HK-2 (cell line): ENCODE results near the gene TMBIM1.
"Not testable (repeated sequence)": the region's sequence is repeated elsewhere in the genome, so short reads cannot be mapped to it uniquely, and the experiment has no call there.

Experiments used
- DNase-seq: peaks from one replicate; pipeline ENCODE4 v3.0.0-alpha.2; 2018; ENCODE audit not compliant: unreplicated experiment

The TMBIM1 gene

DNA sequence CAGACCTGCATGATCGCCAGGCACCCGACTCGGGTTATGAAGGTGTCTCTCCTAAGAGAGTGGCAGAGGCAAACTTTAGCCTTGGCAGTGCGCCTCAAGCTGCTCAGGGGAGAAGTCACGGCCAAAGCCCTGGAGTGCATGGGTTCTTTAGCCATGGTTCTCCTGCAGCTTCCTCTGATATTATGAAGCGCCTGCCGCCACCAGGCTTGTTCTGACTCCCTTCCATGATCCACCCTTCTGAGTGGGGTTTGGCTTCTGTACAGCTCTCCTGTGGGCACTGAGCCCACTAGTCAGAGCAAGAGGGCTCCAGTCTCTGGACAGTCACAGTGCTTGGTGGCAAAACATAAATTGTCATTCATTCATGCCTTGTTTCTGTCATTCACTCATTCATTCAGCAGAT, 25.9 kb upstream of the TMBIM1 start:
- DNase-seq: no peak

- DNase-seq: no peak
These were observed 25.5 kb upstream of the TMBIM1 start for GRCh38 chr2:218317835-218318234.

- DNase-seq: no peak
These were observed 25.0 kb upstream of the TMBIM1 start for GRCh38 chr2:218317303-218317630.

- no peak for DNase-seq
These were observed 23.1 kb upstream of the TMBIM1 start for GRCh38 chr2:218315397-218315796.

GRCh38 chr2:218314764-218315163, 22.5 kb upstream of the TMBIM1 start:
- DNase-seq: not testable (repeated sequence)

DNA sequence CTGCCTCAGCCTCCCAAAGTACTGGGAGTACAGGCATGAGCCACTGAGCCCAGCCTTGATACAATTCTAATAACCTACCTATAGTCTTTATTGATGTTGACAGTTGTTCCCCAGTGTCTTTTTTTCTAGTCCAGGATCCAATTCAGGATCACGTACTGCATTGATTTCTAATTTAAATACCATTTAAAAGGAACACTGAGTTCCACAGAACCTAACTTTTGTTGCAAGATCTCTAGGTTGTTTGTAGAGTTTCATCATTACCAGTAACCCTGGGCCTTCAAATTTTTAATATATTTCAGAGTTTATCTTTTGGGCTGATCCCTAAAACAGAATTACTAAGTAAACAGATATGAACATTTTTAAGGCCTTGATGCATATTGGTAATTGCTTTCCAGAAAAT, 21.1 kb upstream of the TMBIM1 start:
- DNase-seq: no peak

- DNase-seq: no peak
These were observed 20.0 kb upstream of the TMBIM1 start for GRCh38 chr2:218312267-218312756.

- DNase-seq: not testable (repeated sequence)
These were observed 19.4 kb upstream of the TMBIM1 start for GRCh38 chr2:218311541-218312266.

DNA sequence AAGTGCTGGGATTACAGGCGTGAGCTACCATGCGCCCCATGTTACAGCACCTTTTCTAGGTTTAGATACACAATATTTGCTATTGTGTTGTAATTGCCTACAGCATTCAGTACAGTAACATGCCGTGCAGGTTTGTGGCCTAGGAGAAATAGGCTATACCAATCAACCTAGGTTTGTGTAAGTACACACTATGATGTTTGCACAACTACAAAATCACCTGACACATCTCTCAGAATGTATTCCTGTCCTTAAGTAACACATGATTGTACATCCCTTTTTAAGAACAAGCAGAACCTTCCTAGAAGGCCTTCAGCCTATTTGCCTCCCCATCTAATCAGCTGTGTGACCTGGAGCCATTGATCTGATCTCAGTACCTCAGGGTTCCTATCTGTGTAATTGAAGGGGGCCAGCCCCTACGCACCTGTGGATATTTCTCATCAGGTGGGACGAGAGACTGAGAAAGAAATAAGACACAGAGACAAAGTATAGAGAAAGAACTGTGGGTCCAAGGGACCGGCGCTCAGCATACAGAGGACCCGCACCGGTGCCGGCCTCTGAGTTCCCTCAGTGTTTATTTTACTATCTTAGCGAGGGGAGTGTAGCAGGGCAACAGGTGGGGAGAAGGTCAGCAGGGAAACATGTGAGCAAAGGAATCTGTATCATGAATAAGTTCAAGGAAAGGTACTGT, 18.7 kb upstream of the TMBIM1 start:
- DNase-seq: no peak

- no peak for DNase-seq
These were observed 15.2 kb upstream of the TMBIM1 start for GRCh38 chr2:218307415-218308090.

DNA sequence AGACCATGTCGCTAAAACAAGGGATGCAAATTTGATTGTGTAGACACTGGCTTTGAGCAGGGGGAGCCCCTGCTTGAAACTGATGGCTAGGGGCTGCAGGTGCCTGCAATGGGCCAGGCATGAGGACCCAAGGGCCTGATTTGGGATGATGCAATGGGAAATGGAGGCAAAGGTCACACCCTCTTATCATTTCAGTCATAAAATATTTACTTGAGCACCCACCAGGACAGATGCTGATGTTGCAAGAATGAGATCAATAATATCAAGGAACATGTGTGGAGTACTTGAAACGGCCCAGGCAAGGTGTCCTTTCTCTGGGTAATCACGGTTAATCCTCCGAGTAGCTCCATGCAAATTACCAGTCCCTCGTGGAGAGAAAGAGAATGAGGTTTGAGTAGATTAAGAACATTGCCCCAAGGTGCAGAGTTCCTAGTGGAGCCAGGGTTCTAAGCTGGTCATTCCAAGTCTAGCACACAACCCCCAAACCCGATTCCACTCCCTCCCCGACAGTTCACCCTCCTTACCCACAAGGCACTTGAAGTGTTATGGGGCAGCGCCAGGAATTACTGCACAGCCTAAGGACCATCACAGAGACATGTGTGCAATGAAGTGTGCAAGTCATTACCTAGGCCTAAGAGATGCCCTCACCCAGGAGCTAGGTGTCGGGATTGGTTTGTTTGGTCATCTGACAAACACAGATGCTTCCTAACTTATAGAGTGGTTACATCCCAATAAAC, 14.0 kb upstream of the TMBIM1 start:
- no peak for DNase-seq

DNA sequence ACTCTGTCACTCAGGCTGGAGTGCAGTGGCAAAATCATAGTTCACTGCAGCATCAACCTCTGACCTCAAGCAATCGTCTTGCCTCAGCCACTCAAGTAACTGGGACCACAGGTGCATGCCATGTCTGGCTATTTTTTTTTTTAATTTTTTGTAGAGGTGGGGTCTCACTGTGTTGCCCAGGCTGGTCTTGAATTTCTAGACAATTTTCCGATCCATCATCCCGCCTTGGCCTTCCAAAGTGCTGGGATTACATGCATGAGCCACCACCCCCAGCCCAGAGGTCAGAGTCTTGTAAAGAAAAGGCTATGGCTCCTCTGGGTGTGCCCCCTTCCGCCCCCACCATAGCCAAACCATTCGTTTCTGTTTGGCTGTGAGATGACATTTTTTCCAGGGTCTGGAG, 13.1 kb upstream of the TMBIM1 start:
- DNase-seq: no peak

- DNase-seq: peak; percentile 83
These were observed 9.0 kb upstream of the TMBIM1 start for GRCh38 chr2:218301176-218301819.

GRCh38 chr2:218300141-218300540, 7.8 kb upstream of the TMBIM1 start:
- DNase-seq: no peak

GRCh38 chr2:218298314-218298875, 6.1 kb upstream of the TMBIM1 start:
- DNase-seq: no peak

DNA sequence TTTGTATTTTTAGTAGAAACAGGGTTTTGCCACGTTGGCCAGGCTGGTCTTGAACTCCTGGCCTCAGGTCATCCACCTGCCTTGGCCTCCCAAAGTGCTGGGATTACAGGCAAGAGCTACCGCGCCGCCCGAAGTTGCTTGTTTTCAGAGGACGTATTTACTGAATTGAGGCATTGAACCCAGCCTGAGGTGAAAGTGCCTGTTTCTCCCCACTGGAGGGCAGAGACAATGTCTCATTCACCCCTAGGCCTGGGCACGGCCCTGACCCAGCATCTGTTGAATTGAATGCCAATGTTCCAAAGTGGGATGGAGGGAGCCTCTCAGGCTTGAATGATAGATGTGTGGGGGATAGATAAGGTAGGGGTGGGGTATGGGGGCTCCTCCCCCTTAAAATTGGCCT, 4.5 kb upstream of the TMBIM1 start:
- no peak for DNase-seq

DNA sequence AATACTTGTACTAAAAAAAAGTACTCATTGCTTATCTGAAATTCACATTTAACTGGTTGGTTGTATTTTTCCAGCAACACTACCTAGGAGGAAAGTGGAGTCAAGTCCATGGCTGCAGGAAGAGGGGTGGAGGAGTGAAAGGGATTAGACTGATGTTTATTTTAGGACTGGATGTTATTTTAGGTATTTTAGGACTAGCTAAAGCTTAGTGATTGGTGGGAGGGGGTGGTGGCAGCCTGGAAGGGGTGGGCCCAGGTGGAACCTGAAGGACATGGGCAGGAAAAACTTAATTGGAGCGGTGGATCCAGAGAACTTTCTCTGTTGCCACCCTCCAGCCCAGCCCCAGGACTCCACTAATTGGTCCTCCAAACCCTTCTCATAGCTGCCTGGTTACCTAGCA, 3.9 kb upstream of the TMBIM1 start:
- DNase-seq: no peak

DNA sequence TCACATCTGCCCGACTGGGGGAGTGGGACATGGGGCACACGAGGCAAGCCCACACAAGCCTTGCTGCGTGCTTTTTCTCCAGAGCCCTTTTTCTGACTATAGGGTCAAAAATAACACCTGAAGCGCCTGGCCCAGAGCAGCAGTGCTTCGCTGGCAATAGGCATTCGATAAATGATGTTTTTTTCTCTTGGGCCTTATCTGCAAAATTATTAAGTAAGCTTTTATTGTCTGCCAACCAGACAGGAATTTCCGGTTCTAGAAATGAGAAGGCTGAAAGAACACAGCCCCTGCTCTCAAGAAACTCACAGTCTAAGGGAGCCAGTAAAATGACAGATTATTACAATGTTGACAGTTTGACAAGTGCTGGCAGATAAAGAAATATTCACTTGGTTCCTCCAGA, 2.7 kb upstream of the TMBIM1 start:
- DNase-seq: no peak

GRCh38 chr2:218294430-218295022, 2.2 kb upstream of the TMBIM1 start:
- DNase-seq: no peak

DNA sequence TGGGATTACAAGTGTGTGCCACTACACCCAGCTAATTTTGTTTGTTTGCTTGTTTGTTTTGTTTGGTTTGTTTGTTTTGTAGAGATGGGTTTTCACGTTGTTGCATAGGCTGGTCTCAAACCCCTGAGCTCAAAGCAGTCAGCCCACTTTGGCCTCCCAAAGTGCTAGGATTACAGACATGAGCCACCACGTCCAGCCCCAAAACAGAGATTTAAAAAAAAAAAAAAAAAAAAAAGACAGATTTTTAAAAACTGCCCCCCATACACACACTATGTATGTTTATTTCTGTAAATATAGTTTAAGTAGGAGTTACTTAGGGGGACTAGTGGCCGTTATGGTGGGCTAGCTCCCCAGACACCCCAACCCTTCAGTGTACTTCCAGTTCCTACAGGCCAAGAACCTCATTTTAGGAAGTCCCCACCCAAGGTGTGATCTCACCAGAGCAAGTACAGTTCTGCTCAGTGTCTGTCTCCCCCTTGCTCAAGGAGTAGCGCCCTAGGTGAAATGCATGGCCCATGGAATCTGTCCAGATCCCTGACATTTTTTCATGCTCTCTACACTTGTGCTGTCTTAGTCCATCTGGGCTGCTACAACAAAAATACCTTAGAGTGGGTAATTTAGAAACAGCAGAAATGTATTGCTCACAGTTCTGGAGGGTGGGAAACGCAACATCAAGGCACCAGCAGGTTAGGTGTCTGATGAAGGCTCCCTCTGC, 1.6 kb upstream of the TMBIM1 start:
- DNase-seq: no peak
